GM12872 (cell line): ENCODE results near the gene SAE1.

Source experiments
- CTCF ChIP-seq: IDR thresholded peaks from 3 replicates; pipeline ENCODE4 v1.5.1; 2011; ENCODE audit warnings: low read depth, mild to moderate bottlenecking, low read length, moderate library complexity; ENCODE audit not compliant: insufficient read depth

Gene SAE1

GRCh38 chr19:47107953-47108746 lies 22.5 kb upstream of the SAE1 start:
- no peak for TF ChIP-seq CTCF

- no peak for TF ChIP-seq CTCF
These were observed 21.5 kb upstream of the SAE1 start for GRCh38 chr19:47109177-47109540.

GRCh38 chr19:47109541-47110375 lies 20.9 kb upstream of the SAE1 start:
- TF ChIP-seq CTCF = no peak

- no peak for TF ChIP-seq CTCF
These were observed 20.1 kb upstream of the SAE1 start for GRCh38 chr19:47110521-47111005.

GRCh38 chr19:47111006-47111621 lies 19.5 kb upstream of the SAE1 start:
- TF ChIP-seq CTCF = no peak

- no peak for TF ChIP-seq CTCF
These were observed 18.9 kb upstream of the SAE1 start for GRCh38 chr19:47111682-47112165.
